IPS-20b (cell line): ENCODE measurements around the gene FAM193B.

ENCODE experiments used
- H3K27ac ChIP-seq: one replicate; pipeline ENCODE4 v1.5.1; 2013; ENCODE audit warnings: low read length
- H3K27me3 ChIP-seq: 2 replicates; pipeline ENCODE4 v1.6.1; 2013; ENCODE audit warnings: mild to moderate bottlenecking, low read length, inconsistent platforms; ENCODE audit not compliant: insufficient read depth
- H3K36me3 ChIP-seq: 2 replicates; pipeline ENCODE4 v1.6.1; 2013; ENCODE audit warnings: low read depth, mild to moderate bottlenecking, inconsistent platforms, low read length, moderate library complexity; ENCODE audit not compliant: insufficient read depth
- H3K4me1 ChIP-seq: 2 replicates; pipeline ENCODE4 v1.6.1; 2013; ENCODE audit warnings: mild to moderate bottlenecking, control low read depth, inconsistent platforms, low read length, moderate library complexity; ENCODE audit not compliant: insufficient read depth
- H3K4me3 ChIP-seq: 2 replicates; pipeline ENCODE4 v1.5.1; 2013; ENCODE audit warnings: mild to moderate bottlenecking, low read length, inconsistent platforms
- H3K9ac ChIP-seq: 2 replicates; pipeline ENCODE4 v1.6.1; 2013; ENCODE audit warnings: low read depth, mild to moderate bottlenecking, inconsistent platforms, low read length, moderate library complexity
- H3K9me3 ChIP-seq: 2 replicates; pipeline ENCODE4 v1.6.1; 2013; ENCODE audit warnings: mild to moderate bottlenecking, low read depth, low read length, inconsistent platforms; ENCODE audit not compliant: insufficient read depth

Gene FAM193B

DNA sequence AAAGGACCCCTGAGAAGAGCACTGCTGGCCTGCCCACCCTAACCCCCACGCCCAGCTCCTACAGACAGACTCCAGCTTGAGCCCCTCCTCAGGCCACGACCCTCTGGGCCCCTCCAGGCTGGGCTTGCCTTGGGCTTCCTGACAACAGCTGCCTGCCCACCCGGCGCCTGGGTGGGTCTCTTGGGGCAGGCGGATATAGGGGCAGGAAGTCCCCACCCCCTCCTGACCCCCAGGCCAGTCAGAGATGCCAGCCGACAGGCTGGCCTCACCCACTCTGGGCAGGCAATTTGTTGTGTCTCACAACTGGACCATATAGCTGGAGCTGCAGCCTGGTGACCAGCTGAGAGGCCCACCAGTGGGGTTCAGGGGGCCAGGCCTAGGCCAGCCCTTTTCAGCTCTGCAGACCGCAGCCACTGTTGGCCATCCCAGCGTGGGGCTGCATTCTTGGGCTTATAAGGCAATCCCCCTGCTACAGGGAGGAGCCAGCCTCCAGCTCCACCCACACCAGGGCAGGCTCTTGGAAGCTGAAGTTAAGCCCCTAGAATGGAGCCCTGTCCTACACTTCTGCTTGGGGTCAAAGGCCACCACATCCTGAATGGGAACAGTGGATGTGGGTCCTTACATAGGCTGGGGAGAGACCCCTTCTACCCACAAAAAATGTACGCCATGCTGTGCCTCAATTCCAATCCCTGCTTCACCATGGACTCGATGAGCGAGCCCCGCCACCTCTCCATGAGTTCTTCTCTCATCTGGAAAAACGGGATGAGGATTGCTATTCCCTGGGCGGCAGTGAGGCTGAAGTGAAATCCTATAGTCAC is 58.9 kb downstream of the FAM193B start:
- peak overlapping the region; percentile 99 for H3K27ac ChIP-seq
- H3K4me1 ChIP-seq = peaks cover 23% of the 10 kb centered on the region
- peak overlapping the region; percentile 99 for H3K9ac ChIP-seq
- H3K36me3 ChIP-seq = peaks cover 51% of the 10 kb centered on the region
- no peaks in the 10 kb centered on the region for H3K9me3 ChIP-seq
- H3K27me3 ChIP-seq = peaks cover 24% of the 10 kb centered on the region
- H3K4me3 ChIP-seq = peak overlapping the region; percentile 87

DNA sequence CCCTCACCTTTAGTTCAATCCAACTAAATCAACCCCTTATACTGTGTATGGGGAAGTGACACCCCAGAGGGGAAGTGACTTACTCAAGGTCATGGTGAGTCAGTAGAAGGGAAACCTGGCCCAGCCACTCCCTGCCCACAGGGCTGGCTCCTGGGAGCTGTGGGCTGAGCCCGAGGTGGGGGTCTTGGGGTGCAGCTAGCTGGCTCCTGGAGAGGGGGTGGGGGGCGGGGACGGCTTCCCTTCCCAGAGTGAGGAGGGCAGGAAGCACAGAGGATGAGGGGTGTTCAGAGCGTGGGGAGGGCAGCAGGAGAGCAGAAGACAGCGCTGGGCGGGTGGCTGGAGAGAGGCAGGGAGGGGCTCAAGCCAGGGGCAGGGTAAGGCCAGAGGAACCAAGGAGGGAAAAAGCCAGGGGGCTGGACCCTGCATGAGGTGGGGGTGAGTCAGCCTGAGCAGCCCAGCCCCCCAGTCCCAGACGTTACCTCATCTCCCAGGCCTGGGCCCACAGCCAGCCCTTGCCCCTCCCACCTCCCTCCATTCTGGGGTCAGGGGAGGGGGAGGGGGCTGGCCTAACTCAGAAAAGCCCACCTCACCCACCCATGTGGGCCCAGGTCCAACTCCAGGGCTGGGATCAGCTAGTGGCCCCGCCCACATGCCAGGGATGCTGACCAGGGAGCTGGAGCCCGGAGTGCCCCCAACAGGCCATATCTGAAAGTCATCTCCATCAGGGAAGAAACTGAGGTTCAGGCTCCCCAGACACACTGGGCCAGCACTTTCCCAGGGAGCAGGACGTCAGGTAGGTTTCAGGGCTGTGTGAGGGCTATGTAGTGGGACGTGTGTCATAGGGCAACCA is 59.8 kb downstream of the FAM193B start:
- peaks cover 59% of the 10 kb centered on the region for H3K36me3 ChIP-seq
- peak overlapping the region; percentile 99 for H3K27ac ChIP-seq
- peaks cover 16% of the 10 kb centered on the region for H3K27me3 ChIP-seq
- H3K9me3 ChIP-seq = no peaks in the 10 kb centered on the region
- H3K4me1 ChIP-seq = peaks cover 23% of the 10 kb centered on the region
- peak overlapping the region; percentile 99; the same call in 1 of the 2 replicates for H3K9ac ChIP-seq
- peak overlapping the region; percentile 87; the same call in 1 of the 2 replicates for H3K4me3 ChIP-seq

DNA sequence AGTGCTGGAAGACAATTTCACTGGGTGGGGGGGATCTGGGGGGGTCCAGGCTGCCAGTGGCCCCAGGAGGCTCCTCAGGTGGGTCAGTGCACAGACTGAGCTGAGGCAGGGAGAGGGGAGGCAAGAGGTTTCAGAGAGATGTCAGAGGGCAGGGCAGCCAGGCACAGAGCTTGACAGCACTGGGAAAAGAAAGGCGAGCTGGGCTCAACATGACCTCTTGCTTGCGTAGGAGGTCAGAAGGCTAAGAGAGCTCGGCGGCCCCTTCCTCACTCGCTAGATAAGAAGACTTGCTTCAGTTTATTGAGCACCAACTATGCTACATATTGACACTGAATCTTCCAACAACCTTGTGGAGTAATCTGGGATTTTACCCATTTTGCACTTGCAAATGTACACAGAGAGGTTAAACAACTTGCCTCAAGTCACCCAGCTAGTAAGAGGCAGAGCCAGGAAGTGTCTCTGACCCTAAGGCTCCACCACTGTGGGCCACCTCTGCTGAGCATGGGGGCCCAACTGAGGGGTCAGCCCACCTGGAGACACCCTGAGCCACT is 60.5 kb downstream of the FAM193B start:
- no peaks in the 10 kb centered on the region for H3K9me3 ChIP-seq
- H3K27ac ChIP-seq = no peak overlapping the region
- peaks cover 66% of the 10 kb centered on the region for H3K36me3 ChIP-seq
- H3K4me3 ChIP-seq = no peak overlapping the region
- peak overlapping the region; percentile 99; the same call in 1 of the 2 replicates for H3K9ac ChIP-seq
- H3K27me3 ChIP-seq = peaks cover 9% of the 10 kb centered on the region
- peaks cover 22% of the 10 kb centered on the region for H3K4me1 ChIP-seq

DNA sequence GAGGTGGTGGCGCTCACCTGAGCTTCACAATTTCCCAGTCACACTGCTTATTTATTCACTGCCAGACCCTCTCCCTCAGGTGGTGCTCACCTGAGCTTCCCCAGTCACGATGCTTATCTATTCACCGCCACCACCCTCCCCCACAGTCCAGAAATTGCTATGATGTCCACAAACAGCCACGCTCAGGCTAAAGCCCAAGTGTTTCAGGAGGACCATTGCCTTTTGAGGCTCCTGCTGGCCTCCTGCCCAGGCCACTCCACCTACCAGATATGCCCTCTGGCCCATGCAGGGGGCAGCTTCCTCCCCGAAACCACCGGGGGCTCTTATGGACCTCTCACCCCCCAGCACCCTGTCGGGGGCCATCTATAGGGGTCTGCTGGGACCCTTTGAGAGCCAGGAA is 61.5 kb downstream of the FAM193B start:
- no peak overlapping the region for H3K27ac ChIP-seq
- no peaks in the 10 kb centered on the region; the same call in 1 of the 2 replicates for H3K27me3 ChIP-seq
- H3K4me1 ChIP-seq = peaks cover 15% of the 10 kb centered on the region
- H3K36me3 ChIP-seq = peaks cover 77% of the 10 kb centered on the region
- no peaks in the 10 kb centered on the region for H3K9me3 ChIP-seq
- H3K9ac ChIP-seq = no peak overlapping the region
- H3K4me3 ChIP-seq = no peak overlapping the region

DNA sequence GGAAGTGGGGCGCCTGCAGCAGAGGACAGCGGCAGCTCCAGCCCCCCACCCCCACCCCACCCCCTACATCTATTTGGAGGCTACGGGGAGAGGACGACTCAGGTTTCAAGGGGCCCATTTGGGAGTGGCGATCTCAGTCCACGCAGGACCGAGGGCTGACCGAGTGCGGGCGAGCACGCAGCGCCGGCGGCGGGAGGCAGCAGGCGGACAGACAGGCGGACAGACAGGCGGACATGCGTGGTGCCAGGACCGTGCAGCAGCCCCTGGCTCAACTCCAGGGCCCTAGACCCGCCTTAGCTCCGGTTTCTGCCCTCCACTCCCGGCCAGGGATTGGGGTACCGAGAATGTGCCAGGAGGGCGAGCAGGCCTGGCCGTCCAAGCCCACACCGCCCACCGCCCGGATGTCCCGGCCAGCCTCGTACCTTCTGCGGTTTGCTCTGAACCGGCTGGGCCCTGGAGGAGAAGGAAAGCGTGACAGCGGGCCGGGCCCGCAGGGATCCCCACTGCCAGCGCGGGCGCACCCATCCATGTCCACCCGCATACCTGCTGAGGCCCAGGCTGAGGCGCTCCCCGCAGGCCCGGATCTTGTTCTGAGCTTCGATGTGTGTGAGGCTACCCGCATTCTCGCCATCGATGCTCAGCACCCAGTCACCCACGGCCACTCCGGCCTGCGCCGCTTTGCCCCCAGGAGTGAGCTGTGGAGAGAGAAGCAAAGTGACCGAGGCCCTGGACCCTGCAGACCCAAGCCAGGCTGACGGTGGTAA is 62.2 kb downstream of the FAM193B start:
- Histone ChIP-seq H3K4me1 (peaks cover 15% of the 10 kb centered on the region), H3K27ac (no peak overlapping the region), H3K36me3 (peaks cover 84% of the 10 kb centered on the region), H3K4me3 (no peak overlapping the region), H3K9me3 (no peaks in the 10 kb centered on the region), H3K27me3 (no peaks in the 10 kb centered on the region), H3K9ac (no peak overlapping the region)

DNA sequence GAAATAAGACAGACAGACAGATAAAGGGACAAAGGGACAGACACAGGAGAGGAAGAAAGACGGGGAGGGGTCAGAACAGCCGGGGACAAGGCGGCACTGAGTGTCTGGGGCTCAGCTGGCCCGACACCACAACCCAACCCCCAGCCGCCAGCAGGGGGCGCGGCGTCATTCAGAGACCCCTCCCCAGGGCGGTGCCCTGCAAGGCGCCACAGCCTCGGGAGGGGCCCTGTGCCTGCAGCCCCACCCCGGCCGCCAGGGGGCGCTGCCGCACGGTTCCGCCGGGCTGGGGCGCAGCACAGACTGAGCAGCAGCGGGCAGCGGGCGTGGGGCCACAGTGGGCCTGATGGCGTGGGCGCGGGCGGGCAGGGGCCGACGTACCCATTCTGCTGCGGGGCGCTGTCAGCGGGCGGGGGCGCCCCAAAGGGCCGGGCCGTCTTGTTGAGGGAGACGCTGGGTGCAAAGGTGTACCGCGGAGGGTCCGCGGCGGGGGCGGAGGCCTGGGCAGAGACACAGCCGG is 62.9 kb downstream of the FAM193B start:
- Histone ChIP-seq H3K9ac (peak overlapping the region; percentile 7; the same call in 1 of the 2 replicates), H3K4me3 (no peak overlapping the region), H3K27me3 (no peaks in the 10 kb centered on the region), H3K36me3 (peaks cover 88% of the 10 kb centered on the region), H3K4me1 (peaks cover 15% of the 10 kb centered on the region), H3K9me3 (no peaks in the 10 kb centered on the region), H3K27ac (no peak overlapping the region)

DNA sequence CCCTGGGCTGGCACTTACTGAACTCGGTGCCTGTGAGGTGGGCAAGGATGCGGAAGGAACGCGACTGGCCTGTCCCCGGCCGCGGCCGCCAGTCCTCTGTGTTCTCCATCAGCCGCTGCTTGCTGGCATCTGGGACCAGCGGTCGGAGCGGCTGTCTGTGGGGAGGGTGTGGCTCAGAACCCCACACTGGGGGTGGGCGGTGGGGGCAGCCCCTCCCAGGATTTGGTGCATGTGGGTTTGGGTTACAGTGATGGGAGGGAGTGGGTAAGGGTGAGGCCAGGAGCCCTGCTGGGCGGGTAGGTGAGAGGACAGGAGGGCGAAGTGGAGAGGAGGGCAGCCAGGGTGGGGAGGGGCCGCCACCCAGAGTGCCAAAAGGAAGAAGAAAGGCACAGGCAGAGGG is 63.4 kb downstream of the FAM193B start:
- H3K4me3 ChIP-seq = no peak overlapping the region
- peak overlapping the region; percentile 7; the same call in 1 of the 2 replicates for H3K9ac ChIP-seq
- H3K36me3 ChIP-seq = peaks cover 89% of the 10 kb centered on the region
- no peaks in the 10 kb centered on the region for H3K27me3 ChIP-seq
- no peaks in the 10 kb centered on the region for H3K9me3 ChIP-seq
- no peak overlapping the region for H3K27ac ChIP-seq
- H3K4me1 ChIP-seq = peaks cover 12% of the 10 kb centered on the region

DNA sequence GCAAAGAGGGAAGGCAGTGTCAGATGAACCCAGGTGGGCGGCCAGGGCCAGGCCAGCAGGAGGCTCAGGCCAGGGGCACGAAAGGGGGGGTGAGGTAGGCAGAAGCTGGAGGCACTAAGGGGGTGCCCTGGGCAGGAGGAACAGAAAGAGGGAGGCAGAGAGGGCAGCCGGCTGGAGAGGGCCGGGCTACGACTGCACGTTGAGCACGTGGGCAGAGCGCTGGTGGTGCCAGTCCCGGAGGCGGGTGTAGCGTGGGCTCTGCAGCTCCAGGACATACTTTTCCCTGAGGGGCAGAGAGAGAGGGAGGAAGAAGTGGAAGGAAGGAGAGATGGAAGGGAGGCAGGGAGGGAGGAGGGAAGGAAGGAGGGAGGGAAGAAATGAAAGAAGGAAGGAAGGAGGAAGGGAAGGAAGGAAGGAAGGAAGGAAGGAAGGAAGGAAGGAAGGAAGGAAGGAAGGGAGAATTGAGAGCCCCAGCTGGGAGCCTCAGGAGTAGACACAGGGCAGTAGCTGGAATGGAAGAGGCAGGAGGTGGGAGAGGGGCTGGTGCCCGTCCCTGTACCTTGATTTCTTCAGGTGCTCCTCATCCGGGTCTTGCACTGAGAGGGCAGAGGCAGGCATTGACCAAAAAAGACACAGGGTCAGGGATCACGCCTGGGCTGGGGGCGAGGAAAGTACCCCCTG is 63.9 kb downstream of the FAM193B start:
- H3K9ac ChIP-seq = no peak overlapping the region
- H3K4me1 ChIP-seq = peaks cover 7% of the 10 kb centered on the region
- H3K9me3 ChIP-seq = no peaks in the 10 kb centered on the region
- no peak overlapping the region for H3K4me3 ChIP-seq
- no peak overlapping the region for H3K27ac ChIP-seq
- no peaks in the 10 kb centered on the region for H3K27me3 ChIP-seq
- H3K36me3 ChIP-seq = peaks cover 89% of the 10 kb centered on the region

DNA sequence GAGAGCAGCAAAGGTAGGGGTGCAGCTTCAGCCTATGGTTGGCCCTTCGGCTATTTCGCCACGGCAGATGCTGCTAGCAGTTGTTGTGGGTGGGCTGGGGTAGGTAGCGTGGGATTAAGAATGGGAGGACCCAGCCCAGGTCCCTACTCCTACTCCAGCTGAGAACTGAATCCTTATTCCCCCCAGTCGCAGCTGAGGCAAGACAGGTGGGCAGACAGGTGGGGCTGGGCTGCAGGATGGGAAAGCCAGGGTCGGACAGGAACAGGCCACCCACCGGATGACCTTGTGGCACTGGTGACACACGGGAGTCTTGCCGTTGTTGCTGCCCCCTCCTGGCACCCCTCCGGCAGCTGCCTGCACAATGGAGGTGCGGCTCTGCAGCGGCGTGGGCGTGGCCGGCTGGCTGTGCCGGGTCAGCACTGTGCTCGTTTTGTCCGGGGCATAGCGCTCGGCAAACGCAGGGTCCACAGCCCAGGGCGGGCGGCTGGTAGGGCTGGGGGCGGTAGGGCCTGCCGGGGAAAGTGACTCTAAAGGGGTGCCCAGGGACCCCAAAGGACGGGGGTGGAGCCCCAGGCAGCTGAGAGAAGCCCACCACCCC is 65.1 kb downstream of the FAM193B start:
- Histone ChIP-seq H3K9ac (no peak overlapping the region), H3K4me1 (no peaks in the 10 kb centered on the region; the same call in none of the 2 replicates), H3K27me3 (no peaks in the 10 kb centered on the region), H3K27ac (no peak overlapping the region), H3K36me3 (peaks cover 90% of the 10 kb centered on the region), H3K9me3 (no peaks in the 10 kb centered on the region), H3K4me3 (no peak overlapping the region)

DNA sequence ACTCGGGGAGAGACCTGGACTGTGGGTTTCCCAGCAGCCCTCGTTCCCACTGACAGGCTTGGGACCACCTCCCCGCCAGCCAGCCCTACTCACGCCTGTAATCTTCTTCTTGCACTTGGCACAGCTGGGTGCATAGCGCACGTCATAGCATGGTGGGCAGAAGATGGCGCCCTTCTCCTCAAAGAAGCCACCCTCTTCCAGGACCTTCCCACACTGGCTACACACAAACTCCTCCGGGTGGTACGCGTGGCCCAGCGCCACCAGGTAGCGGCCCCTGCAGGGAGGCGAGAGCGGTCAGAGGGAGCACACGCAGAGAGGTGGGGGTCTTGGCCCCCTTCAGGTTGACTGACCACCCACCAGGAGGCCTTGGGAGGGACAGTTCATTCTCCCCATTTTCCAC is 66.4 kb downstream of the FAM193B start:
- Histone ChIP-seq H3K4me3 (no peak overlapping the region), H3K9ac (no peak overlapping the region), H3K27me3 (no peaks in the 10 kb centered on the region), H3K36me3 (peaks cover 90% of the 10 kb centered on the region), H3K9me3 (no peaks in the 10 kb centered on the region), H3K4me1 (no peaks in the 10 kb centered on the region), H3K27ac (no peak overlapping the region)
